Adipocyte (in vitro differentiated cells): ENCODE measurements around the gene BTRC.

ENCODE experiments used
- DNase-seq: peaks from one replicate; pipeline ENCODE4 v3.0.0-alpha.2; 2015; ENCODE audit warnings: low read depth
- H3K27me3 ChIP-seq: replicated peaks from 2 replicates; pipeline ENCODE4 v1.7.0; 2013; ENCODE audit warnings: mild to moderate bottlenecking, low read length, moderate library complexity; ENCODE audit not compliant: control insufficient read depth, insufficient read depth
- H3K36me3 ChIP-seq: 2 replicates; pipeline ENCODE4 v1.7.0; 2013; ENCODE audit warnings: low read length, mild to moderate bottlenecking, moderate library complexity; ENCODE audit not compliant: control insufficient read depth, insufficient read depth, severe bottlenecking
- H3K4me1 ChIP-seq: 2 replicates; pipeline ENCODE4 v1.7.0; 2013; ENCODE audit warnings: mild to moderate bottlenecking, low read length, moderate library complexity; ENCODE audit not compliant: control insufficient read depth, insufficient read depth
- H3K4me3 ChIP-seq: 2 replicates; pipeline ENCODE4 v1.7.0; 2013; ENCODE audit warnings: mild to moderate bottlenecking, low read length, moderate library complexity
- H3K9ac ChIP-seq: 2 replicates; pipeline ENCODE4 v1.7.0; 2013; ENCODE audit warnings: mild to moderate bottlenecking, low read length, moderate library complexity
- H3K9me3 ChIP-seq: 2 replicates; pipeline ENCODE4 v1.7.0; 2013; ENCODE audit warnings: mild to moderate bottlenecking, low read length, moderate library complexity; ENCODE audit not compliant: control insufficient read depth

BTRC gene

GRCh38 chr10:101513733-101514132 lies 159.8 kb downstream of the BTRC start:
- H3K9me3 ChIP-seq = no peaks in the 10 kb centered on the region
- H3K36me3 ChIP-seq = no peaks in the 10 kb centered on the region
- H3K4me1 ChIP-seq = peaks cover 8% of the 10 kb centered on the region
- no peak for DNase-seq
- no peaks in the 10 kb centered on the region for H3K27me3 ChIP-seq
- H3K4me3 ChIP-seq = no peak overlapping the region
- H3K9ac ChIP-seq = no peak overlapping the region

GRCh38 chr10:101525848-101526247 lies 171.9 kb downstream of the BTRC start:
- no peaks in the 10 kb centered on the region for H3K4me1 ChIP-seq
- H3K36me3 ChIP-seq = no peaks in the 10 kb centered on the region
- no peak overlapping the region for H3K4me3 ChIP-seq
- no peak overlapping the region for H3K9ac ChIP-seq
- DNase-seq = no peak
- no peaks in the 10 kb centered on the region for H3K9me3 ChIP-seq
- H3K27me3 ChIP-seq = no peaks in the 10 kb centered on the region

DNA sequence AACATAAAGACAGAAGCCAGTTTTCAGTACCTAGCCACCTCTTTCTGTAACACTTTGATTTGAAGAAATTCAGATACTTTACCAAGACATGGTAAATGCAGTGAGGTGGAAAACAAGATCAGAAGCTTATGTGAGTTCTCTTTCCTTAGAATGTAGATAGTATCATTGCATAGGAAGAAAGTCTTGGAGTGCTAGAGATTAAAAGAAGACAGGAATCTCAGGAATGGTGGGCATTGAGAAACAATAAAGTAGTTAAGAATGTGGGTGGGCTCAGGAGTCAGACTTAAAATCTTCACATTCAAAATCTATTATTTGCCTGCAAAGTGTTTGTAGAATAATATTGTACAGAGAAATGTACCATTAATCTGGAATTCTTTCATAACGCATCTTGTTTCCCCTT lies 175.2 kb downstream of the BTRC start:
- no peak overlapping the region for H3K4me3 ChIP-seq
- no peaks in the 10 kb centered on the region for H3K9me3 ChIP-seq
- no peaks in the 10 kb centered on the region for H3K27me3 ChIP-seq
- H3K9ac ChIP-seq = no peak overlapping the region
- no peak for DNase-seq
- peaks cover 25% of the 10 kb centered on the region for H3K36me3 ChIP-seq
- no peaks in the 10 kb centered on the region for H3K4me1 ChIP-seq

GRCh38 chr10:101529725-101530553 lies 176.0 kb downstream of the BTRC start:
- no peak overlapping the region for H3K4me3 ChIP-seq
- no peak overlapping the region for H3K9ac ChIP-seq
- no peaks in the 10 kb centered on the region for H3K9me3 ChIP-seq
- H3K4me1 ChIP-seq = no peaks in the 10 kb centered on the region
- H3K36me3 ChIP-seq = peaks cover 33% of the 10 kb centered on the region
- no peaks in the 10 kb centered on the region for H3K27me3 ChIP-seq
- DNase-seq = no peak

DNA sequence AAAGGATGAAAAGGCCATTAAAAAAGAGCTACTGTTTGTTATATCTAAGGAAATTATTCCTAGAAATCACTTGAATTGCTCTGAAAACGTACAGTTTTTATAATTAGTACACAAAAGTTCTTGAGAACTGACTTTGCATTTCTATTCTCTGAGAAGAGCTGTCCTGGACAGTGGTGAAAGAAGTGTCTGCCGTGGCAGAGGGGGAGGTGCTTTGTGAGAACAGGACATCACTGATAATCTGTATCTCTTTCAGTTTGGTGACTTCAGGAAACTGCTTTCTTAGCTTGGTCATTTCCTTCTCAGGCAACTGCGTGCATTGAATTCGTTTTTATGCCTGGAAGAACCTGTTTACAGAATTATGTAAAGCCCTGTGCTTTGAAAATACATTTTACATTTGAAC lies 182.0 kb downstream of the BTRC start:
- Histone ChIP-seq H3K9ac (no peak overlapping the region), H3K9me3 (no peaks in the 10 kb centered on the region), H3K4me1 (no peaks in the 10 kb centered on the region), H3K4me3 (no peak overlapping the region), H3K27me3 (no peaks in the 10 kb centered on the region), H3K36me3 (peaks cover 54% of the 10 kb centered on the region)
- DNase-seq = no peak

DNA sequence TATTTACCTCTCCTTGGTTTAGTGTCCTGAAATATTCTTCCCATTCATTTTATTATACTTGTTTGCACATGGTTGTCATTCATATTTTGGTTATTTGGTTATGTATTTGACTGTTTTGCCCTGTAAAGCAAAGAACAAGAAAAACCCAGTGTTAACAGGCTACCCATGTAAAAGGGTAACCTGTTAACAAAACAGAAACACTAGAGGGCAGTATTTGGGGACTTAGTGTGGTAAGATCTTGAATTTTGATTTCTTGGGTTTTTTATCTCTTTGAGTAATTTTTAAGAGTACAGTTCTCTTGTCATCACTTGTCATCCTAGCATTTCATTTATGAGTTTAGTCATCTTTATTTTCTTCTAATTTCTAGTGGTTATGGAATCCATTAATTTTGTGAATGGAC lies 182.8 kb downstream of the BTRC start:
- DNase-seq = peak; percentile 33
- Histone ChIP-seq H3K4me3 (no peak overlapping the region), H3K9me3 (no peaks in the 10 kb centered on the region), H3K27me3 (no peaks in the 10 kb centered on the region), H3K4me1 (no peaks in the 10 kb centered on the region), H3K36me3 (peaks cover 52% of the 10 kb centered on the region), H3K9ac (no peak overlapping the region)

GRCh38 chr10:101538446-101538845 lies 184.5 kb downstream of the BTRC start:
- no peak for DNase-seq
- H3K36me3 ChIP-seq = peaks cover 37% of the 10 kb centered on the region
- H3K4me3 ChIP-seq = no peak overlapping the region
- no peaks in the 10 kb centered on the region for H3K9me3 ChIP-seq
- no peak overlapping the region for H3K9ac ChIP-seq
- no peaks in the 10 kb centered on the region for H3K4me1 ChIP-seq
- no peaks in the 10 kb centered on the region for H3K27me3 ChIP-seq

DNA sequence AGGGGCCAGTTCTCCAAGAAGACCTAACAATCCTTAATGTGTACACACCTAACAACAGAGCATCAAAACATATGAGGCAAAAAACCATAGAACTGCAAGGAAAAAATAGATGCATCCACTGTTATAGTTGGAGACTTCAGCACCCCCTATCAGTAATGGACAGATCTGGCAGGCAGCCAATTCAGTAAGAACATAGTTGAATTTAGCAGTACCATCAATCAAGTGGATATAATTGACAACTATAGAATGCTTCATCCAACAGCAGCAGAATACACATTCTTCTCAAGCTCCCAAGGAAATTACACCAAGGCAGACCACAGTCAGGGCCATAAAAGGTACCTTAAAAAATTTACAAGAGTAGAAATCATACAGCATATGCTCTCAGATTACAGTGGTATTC lies 191.9 kb downstream of the BTRC start:
- H3K27me3 ChIP-seq = no peaks in the 10 kb centered on the region
- H3K9me3 ChIP-seq = peaks cover 5% of the 10 kb centered on the region
- peaks cover 9% of the 10 kb centered on the region for H3K36me3 ChIP-seq
- H3K4me3 ChIP-seq = no peak overlapping the region
- DNase-seq = no peak
- no peak overlapping the region for H3K9ac ChIP-seq
- peaks cover 5% of the 10 kb centered on the region for H3K4me1 ChIP-seq

- Histone ChIP-seq H3K9ac (no peak overlapping the region), H3K36me3 (peaks cover 35% of the 10 kb centered on the region), H3K4me1 (peaks cover 5% of the 10 kb centered on the region), H3K27me3 (no peaks in the 10 kb centered on the region), H3K4me3 (no peak overlapping the region), H3K9me3 (peaks cover 5% of the 10 kb centered on the region)
- no peak for DNase-seq
These were observed 197.0 kb downstream of the BTRC start for GRCh38 chr10:101550965-101551364.

- Histone ChIP-seq H3K4me3 (no peak overlapping the region), H3K36me3 (peaks cover 34% of the 10 kb centered on the region), H3K27me3 (no peaks in the 10 kb centered on the region), H3K4me1 (peaks cover 5% of the 10 kb centered on the region), H3K9ac (no peak overlapping the region), H3K9me3 (no peaks in the 10 kb centered on the region)
- DNase-seq = no peak
These were observed 198.5 kb downstream of the BTRC start for GRCh38 chr10:101552442-101552841.

- Histone ChIP-seq H3K27me3 (peaks cover 18% of the 10 kb centered on the region), H3K9ac (no peak overlapping the region), H3K36me3 (peaks cover 25% of the 10 kb centered on the region), H3K4me3 (no peak overlapping the region), H3K4me1 (no peaks in the 10 kb centered on the region), H3K9me3 (no peaks in the 10 kb centered on the region)
- no peak for DNase-seq
These were observed 203.6 kb downstream of the BTRC start for GRCh38 chr10:101557541-101557940.

GRCh38 chr10:101558204-101558603 lies 204.2 kb downstream of the BTRC start:
- Histone ChIP-seq H3K9ac (no peak overlapping the region), H3K9me3 (no peaks in the 10 kb centered on the region), H3K4me1 (no peaks in the 10 kb centered on the region), H3K27me3 (peaks cover 20% of the 10 kb centered on the region), H3K4me3 (no peak overlapping the region), H3K36me3 (peaks cover 22% of the 10 kb centered on the region)
- DNase-seq = no peak
